Measurements from ENCODE around the gene ZP4. TPM values are rescaled to one million over a fixed set of nuclear protein-coding genes. Genes with fewer than 3 reads are reported as not detected.

ZP4 gene
- not detected for total RNA-seq

- no peak for TF ChIP-seq CTCF (IDR thresholded peaks at IDR 0.05; ENCODE audit: low read depth)
These were observed at the start of gene ZP4 for GRCh38 chr1:237890822-237891221. TSS of gene ZP4 (minus strand) at chr1:237890922. CDS start at chr1:237890635, 287 bp downstream.

DNA sequence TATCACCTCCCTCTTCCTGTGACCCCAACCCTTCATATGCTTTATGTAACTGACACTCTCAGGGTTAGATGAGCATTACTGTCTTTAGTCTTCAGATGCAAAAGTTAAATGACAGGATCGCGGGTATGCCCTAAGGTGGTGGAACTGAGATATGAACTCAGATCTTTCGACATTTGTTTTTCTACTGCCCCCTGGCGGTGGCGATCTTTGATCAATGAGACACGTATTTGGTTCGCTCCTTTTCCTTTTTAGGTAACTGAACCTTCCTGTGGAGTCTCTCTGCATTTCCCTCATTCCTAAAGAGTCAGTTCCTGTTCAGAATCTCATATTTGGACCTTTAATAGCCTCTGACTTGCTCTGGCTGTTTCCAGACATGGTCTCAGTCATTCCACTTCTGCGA, 47.8 kb upstream of the ZP4 start:
- TF ChIP-seq CTCF (IDR thresholded peaks at IDR 0.05; ENCODE audit: low read depth) = no peak

GRCh38 chr1:237938068-237938467, 47.3 kb upstream of the ZP4 start:
- TF ChIP-seq CTCF (IDR thresholded peaks at IDR 0.05; ENCODE audit: low read depth) = no peak

DNA sequence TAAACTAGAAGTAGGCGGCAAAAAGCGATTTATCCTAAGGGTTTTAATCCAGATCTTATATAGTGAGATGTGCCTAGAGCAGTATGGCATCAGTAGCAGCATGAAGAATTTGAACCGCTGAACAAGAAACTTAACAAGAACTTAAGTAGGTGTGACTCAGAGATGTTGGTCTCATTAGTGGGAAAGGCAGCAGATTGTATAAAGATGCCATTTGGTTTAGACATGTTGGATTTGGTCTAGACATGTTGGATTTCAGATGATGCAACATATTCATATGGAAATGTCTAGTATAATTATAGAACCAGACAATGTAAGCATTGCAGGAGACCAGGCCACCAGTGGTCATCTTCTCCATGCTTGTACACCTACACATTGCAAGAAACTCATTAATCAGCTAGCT, 42.1 kb upstream of the ZP4 start:
- no peak for TF ChIP-seq CTCF (IDR thresholded peaks at IDR 0.05; ENCODE audit: low read depth)

DNA sequence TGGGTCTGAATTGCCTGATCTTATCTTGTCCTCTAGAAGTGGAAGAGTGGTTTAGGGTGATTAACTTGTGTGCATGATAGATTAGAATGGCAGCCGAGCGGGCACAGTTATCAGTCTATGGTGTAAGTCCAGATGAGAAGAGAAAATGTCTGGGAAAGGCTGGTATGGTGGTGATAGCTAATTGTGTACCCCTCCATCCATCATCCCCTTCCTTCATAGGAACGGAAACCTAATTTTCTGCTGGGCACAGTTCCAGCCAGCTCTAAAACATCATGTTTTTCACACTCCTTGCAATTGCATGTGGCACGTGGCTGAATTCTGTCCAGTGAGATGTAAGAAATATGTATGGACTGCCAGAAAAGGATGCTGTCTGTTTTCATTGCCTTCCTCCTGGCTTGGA, 40.9 kb upstream of the ZP4 start:
- no peak for TF ChIP-seq CTCF (IDR thresholded peaks at IDR 0.05; ENCODE audit: low read depth)

- TF ChIP-seq CTCF (IDR thresholded peaks at IDR 0.05; ENCODE audit: low read depth) = no peak
These were observed 36.5 kb upstream of the ZP4 start for GRCh38 chr1:237927198-237927597.

DNA sequence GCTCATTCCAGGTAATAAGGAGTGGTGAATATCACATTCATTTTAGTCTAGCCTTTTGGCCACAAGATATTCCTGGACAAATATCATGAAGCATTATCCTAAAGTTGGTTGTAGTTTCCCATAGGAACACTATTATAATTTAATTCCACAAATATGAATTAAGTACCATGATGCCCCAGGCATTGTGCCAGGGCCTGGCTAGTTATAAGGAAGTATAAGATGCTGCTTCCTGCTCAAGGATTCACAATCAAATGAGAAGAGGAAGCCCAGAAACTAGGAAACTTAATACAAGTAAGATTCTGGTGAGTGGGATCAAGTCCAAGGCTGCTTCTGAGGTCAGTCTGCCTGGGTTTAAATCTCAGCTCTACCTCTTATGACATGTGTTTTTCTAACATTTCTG, 30.6 kb upstream of the ZP4 start:
- no peak for TF ChIP-seq CTCF (IDR thresholded peaks at IDR 0.05; ENCODE audit: low read depth)

Data from subcutaneous adipose tissue (tissue), 4 donors.